Cardiac muscle cell (in vitro differentiated cells and primary cell): ENCODE data around the gene FOXP4. TPM values are rescaled to one million over a fixed set of nuclear protein-coding genes. Genes with fewer than 3 reads are reported as not detected.

Experiments used
- DNase-seq, 2 donors: peaks; one replicate each; pipeline versions ENCODE4 v3.0.0 to v3.0.0-alpha.2; 2010 to 2017; ENCODE audit warnings: low read depth in 1 of 2, low spot score in 1 of 2
- H3K27ac ChIP-seq: fragments of 200-600 bp; sonication (generic); 2 replicates; pipeline ENCODE4 v1.5.1; 2016
- H3K27me3 ChIP-seq: fragments of 200-600 bp; sonication (generic); 2 replicates; pipeline ENCODE4 v1.6.0; 2016; ENCODE audit warnings: control low read depth
- H3K36me3 ChIP-seq: fragments of 200-600 bp; sonication (generic); 2 replicates; pipeline ENCODE4 v1.5.1; 2016; ENCODE audit warnings: control low read depth
- H3K4me1 ChIP-seq: fragments of 200-600 bp; sonication (generic); 2 replicates; pipeline ENCODE4 v1.8.1; 2017; ENCODE audit warnings: low read depth, mild to moderate bottlenecking, mixed run types
- H3K4me3 ChIP-seq: fragments of 200-600 bp; sonication (generic); 2 replicates; pipeline ENCODE4 v1.5.1; 2016; ENCODE audit warnings: mild to moderate bottlenecking
- H3K9me3 ChIP-seq: fragments of 200-600 bp; sonication (generic); 2 replicates; pipeline ENCODE4 v1.5.1; 2017; ENCODE audit warnings: low read depth, mild to moderate bottlenecking, control low read depth
- CTCF ChIP-seq: IDR thresholded peaks from 2 replicates; pipeline ENCODE4 v1.5.1; 2012; ENCODE audit warnings: low read depth, mild to moderate bottlenecking, low read length
- polyA plus RNA-seq: library from polyadenylated mRNA; unstranded; fragments of >200 nt; fragmentation: Nextera tagmentation; extraction: Ambion mirVana; gene quantifications from 2 replicates; pipeline ENCODE4 v1.2.1, GENCODE V29; 2016
- total RNA-seq: library from RNA; depleted of rRNA; stranded (reverse); fragments of >200 nt; gene quantifications from 2 replicates; pipeline ENCODE4 v1.2.3, GENCODE V29; 2016

FOXP4 gene
- total and polyA plus RNA-seq, 2 experiments from 2014 or later = 29.0 to 42.5 TPM

DNA sequence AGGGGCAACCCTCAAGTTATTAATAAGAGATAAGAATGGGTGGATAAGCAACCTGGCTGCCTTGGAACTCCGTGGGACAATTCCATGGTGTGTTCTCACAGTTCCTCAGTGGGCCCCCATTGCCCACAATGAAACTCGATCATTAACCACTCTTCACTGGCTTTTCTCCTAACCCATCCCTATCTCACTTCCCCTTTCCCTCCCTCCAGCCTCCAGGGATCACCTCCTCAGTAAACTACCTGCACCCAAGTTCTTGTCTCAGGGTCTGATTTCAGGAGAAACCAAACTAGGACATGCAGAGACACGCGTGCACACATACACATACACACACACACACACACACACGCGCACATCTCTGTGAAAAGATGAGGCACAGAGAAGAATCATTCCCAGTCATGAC is 37.7 kb upstream of the FOXP4 start:
- Histone ChIP-seq H3K4me1 (no peaks in the 10 kb centered on the region), H3K27ac (no peak overlapping the region), H3K27me3 (peaks cover 32% of the 10 kb centered on the region), H3K4me3 (no peak overlapping the region), H3K36me3 (no peaks in the 10 kb centered on the region), H3K9me3 (no peaks in the 10 kb centered on the region)
- no peak for DNase-seq
- no peak for TF ChIP-seq CTCF

DNA sequence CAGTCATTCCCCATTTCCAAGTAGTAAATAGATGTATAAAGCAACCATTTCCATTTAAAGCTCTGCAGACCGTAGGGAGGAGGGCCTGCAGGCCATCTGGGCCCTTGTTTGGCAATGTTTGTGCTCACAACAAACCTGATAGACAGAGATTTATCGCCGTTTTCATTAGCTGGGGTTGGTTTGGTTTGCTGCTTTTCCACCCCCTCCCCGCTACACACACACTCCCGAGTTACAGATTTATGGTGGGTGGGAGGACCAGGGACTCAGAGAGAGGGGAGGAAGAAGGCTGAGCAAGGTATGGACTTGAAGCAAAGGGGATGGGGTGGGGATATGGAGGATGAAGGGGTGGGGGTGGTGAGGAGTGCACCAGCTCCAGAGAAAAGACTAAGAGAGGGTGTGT is 36.6 kb upstream of the FOXP4 start:
- no peak overlapping the region for H3K4me3 ChIP-seq
- H3K27me3 ChIP-seq = peaks cover 23% of the 10 kb centered on the region
- H3K36me3 ChIP-seq = no peaks in the 10 kb centered on the region
- H3K4me1 ChIP-seq = no peaks in the 10 kb centered on the region
- no peaks in the 10 kb centered on the region for H3K9me3 ChIP-seq
- H3K27ac ChIP-seq = no peak overlapping the region
- no peak for DNase-seq
- TF ChIP-seq CTCF = no peak

- no peak overlapping the region for H3K27ac ChIP-seq
- H3K9me3 ChIP-seq = no peaks in the 10 kb centered on the region
- no peaks in the 10 kb centered on the region for H3K4me1 ChIP-seq
- DNase-seq = no peak
- H3K4me3 ChIP-seq = no peak overlapping the region
- H3K36me3 ChIP-seq = no peaks in the 10 kb centered on the region
- no peak for TF ChIP-seq CTCF
- peaks cover 3% of the 10 kb centered on the region for H3K27me3 ChIP-seq
Measured at GRCh38 chr6:41511443-41512060, 34.6 kb upstream of the FOXP4 start.

- H3K4me3 ChIP-seq = no peak overlapping the region
- H3K27ac ChIP-seq = no peak overlapping the region
- no peaks in the 10 kb centered on the region for H3K4me1 ChIP-seq
- no peak for DNase-seq
- H3K9me3 ChIP-seq = no peaks in the 10 kb centered on the region
- no peaks in the 10 kb centered on the region for H3K36me3 ChIP-seq
- H3K27me3 ChIP-seq = no peaks in the 10 kb centered on the region
- no peak for TF ChIP-seq CTCF
Measured at GRCh38 chr6:41512146-41512701, 34.0 kb upstream of the FOXP4 start.

- Histone ChIP-seq H3K9me3 (no peaks in the 10 kb centered on the region), H3K4me3 (no peak overlapping the region), H3K4me1 (peaks cover 9% of the 10 kb centered on the region), H3K27ac (peak overlapping the region; percentile 31), H3K27me3 (no peaks in the 10 kb centered on the region), H3K36me3 (no peaks in the 10 kb centered on the region)
- peak in 1 of 2 donors; percentile 39 for DNase-seq
- no peak for TF ChIP-seq CTCF
Measured at GRCh38 chr6:41515995-41516394, 30.2 kb upstream of the FOXP4 start.
